ENCODE measurements around the gene NLGN1.
"Not testable (repeated sequence)": the region's sequence is repeated elsewhere in the genome, so short reads cannot be mapped to it uniquely, and the experiment has no call there.

The NLGN1 gene

DNA sequence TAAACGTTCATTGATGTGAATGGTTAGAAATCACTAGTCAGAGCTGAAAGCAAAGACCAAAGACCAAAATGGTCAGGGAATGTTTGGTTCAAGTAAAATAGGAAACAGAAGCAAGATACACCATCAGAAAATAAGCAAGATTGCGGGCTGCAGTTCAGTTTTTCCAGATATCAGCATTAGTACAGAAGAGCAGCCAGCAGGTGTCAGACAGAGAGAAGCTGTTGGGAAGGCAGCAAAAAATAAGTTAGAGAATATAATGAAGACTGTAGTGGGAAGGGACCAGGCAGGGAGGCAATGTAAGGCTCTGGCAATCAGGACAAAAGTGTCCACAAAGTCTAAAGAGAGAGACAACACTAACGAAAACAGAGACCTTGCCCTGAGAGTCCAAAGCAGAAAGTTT is 822.2 kb downstream of the NLGN1 start:
- DNase-seq (ENCODE audit: low read depth in 2 of 2) = no peak

DNA sequence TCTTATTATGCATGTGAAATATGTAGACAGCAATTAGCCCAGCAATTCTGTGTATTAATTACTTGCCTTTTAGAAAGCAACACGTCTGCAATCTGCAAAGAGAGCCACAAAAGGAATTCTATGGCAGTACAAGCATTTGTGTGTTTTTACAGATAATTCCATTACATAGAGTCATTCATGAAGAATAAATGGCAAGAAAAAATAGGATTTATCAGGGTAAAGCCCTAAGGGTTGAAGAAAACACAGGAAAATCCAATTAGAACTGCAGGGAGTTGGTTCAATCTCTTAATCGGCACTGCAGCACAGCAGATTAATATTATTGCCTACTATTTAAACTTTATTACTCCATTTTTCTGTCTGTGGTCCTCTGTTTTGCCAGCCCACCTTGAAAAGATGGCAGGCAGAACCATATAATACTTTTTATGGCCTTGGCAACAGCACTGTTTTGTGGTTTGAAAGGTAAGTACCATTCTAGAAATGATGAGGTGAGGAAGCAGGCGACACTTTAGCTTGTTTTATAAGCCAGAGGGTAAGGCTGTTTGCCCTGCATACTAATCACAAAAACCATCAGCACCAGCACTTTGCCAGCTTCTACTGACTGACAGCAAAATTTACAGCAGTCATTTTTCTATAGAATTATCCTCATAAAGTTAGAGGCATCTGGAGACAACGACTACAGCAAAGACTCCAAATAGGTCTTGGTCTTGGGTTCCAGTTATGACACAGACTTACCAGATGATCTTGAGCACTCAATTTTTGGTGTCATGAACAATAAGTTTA is 823.4 kb downstream of the NLGN1 start:
- no peak for DNase-seq (ENCODE audit: low read depth in 2 of 2)

DNA sequence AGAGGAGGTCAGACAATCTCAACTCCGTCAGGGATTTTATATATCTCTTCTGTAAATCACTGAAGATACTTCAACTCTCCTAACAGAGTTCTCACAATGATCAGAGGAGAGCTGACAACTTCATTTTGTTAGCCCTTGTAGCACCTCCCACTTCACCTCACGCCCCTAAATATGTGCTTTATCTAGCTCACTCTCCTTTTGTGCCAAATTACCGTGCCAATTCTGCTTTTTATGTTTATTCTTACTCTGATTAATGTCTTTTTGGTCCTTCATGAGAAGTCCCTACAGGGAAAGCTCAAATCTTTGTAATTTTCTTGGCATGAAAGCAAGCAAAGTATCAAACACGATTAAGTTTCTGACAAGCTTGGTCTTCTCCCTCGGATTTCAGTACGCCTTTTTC is 825.5 kb downstream of the NLGN1 start:
- no peak for DNase-seq (ENCODE audit: low read depth in 2 of 2)

DNA sequence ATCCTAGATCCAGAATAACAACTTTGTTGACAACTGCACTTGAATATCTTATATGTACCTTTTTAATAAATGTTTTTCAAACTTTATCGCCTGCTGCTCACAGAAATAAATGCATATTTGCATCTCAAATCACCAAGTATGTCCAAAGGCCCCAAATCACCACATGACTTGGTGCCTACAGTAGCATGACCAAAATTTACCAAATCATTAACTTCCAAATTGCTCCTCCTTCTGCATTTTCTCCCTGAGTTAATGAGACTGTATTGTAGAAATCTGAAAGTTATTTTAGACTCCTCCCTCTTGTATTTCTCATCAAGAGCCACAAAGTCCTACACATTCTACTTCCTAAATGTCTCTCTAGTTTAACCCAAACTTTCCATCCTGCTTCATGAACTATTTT is 826.1 kb downstream of the NLGN1 start:
- no peak for DNase-seq (ENCODE audit: low read depth in 2 of 2)

DNA sequence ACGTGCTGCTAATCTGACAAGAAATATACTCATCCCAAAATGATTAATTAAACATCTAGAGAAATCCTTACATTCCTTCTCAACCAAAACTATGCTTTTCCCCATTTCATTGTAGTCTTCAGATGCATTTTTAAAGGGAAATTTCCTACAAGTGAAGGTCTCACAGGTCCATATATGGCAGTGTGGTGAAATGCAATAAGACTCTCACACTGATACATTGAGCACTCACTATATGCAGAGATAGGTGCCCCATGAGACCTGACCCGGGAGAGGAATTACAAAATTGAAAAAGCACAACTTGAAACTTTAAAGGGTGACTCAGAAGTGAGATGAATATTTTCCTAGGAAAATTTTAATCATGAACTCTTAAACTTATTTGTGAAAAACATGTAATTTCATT is 832.4 kb downstream of the NLGN1 start:
- no peak for DNase-seq (ENCODE audit: low read depth in 2 of 2)

DNA sequence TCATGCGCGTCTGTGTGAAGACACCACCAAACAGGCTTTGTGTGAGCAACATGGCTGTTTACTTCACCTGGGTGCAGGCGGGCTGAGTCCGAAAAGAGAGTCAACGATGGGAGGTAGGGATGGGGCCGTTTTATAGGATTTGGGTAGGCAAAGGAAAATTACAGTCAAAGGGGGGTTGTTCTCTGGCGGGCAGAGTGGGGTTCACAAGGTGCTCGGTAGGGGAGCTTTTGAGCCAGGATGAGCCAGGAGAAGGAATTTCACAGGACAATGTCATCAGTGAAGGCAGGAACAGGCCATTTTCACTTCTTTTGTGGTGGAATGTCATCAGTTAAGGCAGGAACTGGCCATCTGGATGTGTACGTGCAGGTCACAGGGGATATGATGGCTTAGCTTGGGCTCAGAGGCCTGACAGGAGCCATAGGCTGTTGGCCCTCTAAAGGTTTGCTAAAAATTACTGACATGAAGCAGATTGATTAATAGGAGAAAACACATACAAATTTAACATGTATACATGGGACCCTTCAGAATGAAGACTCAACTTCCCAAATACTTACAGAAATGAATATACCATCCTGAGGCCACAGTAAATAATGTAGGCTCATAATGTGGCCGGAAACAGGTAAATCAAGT is 834.6 kb downstream of the NLGN1 start:
- not testable (repeated sequence) for DNase-seq (ENCODE audit: low read depth in 2 of 2)

DNA sequence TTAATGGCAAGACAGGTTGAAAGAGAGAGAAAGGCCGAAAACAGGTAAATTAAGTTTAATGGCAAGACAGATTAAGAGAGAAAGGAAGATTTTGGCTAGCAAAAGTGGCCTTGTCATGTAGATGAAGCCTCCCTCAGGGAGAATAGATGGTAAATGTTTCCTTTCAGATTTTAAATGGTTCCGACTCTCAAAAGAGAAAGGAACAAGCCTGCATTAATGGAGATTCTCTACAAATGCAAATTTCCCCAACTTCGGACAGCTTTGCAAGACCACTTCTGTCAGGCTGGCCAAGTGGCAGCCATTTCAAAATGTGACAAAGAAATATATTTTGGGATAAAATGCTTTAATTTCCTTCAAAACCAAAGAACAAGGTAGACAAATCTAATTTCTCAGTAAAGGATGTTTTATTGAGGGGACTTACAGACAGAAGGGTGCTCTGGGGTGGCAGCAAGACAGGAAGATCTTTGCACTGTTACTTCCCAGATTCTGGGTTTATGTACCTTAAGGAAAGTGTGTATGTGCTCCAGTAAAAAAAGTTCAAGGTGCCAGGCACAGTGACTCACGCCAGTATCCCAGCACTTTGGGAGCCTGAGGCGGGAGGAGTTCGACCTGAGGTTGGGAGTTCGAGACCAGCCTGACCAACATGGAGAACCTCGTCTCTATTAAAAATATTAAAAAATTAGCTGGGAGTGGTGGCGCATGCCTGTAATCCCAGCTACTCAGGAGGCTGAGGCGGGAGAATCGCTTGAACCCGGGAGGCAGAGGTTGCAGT is 835.3 kb downstream of the NLGN1 start:
- DNase-seq (ENCODE audit: low read depth in 2 of 2) = no peak

DNA sequence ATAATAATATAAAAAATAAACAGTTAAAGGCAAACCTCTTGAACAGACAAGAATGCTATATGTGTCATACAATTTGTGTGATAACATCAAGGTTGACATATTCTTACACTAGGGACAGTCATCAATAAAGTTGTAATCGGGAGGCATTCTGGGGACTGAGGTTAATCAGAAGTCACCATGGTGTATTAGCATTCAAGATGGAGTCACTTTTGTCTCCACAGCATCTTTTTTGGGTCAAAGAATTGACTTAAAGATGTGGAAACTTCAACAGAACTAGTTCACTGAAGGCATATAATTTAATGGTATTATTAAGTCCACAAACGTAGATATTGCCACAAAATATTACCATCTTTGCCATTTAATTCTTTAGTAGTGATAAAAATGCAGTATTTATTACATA is 836.0 kb downstream of the NLGN1 start:
- no peak for DNase-seq (ENCODE audit: low read depth in 2 of 2)

DNA sequence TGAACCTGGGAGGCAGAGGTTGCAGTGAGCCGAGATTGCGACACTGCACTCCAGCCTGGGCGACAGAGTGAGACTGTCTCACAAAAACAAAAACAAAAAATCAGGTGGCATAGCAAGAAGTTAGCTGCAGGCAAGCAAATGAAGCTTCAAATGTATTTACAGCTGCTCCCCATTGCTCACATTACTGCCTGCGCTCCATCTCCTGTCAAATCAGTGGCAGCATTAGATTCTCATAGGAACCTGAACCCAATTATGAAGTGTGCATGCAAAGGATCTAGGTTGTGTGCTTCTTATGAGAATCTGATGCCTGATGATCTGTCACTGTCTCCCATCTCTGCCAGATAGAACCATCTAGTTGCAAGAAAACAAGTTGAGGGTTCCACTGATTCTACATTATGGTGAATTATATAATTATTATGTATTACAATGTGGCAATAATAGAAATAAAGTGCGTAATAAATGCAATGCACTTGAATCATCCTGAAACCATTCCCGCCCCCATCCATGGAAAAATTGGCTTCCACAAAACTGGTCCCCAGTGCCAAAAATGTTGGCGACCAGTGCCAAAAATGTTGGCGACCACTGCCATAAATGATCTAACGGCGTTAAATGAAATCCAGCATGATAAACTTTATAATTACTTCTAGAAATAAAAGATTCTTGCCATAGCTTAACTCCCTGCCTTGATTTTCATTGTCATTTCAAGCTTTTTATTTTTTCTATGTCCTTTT is 844.9 kb downstream of the NLGN1 start:
- DNase-seq (ENCODE audit: low read depth in 2 of 2) = no peak

DNA sequence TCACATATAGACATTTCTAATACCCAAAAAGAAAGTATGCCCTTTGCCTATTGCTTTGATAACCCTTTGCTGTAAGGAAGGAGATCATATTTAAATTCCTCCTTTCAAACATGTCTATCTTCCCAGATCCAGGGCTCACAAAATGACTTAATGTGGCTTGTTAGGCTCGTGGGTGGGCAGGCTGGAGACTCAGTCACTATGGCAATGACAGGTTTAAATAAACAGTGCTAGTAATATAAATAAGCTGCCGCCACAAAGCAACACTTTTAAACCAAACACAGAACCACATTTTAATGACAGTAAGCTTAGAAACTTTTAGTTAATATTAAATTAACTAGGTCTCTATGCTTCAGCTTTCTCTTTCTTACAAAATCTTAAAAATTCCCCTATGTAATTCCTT is 845.6 kb downstream of the NLGN1 start:
- DNase-seq (ENCODE audit: low read depth in 2 of 2) = no peak

DNA sequence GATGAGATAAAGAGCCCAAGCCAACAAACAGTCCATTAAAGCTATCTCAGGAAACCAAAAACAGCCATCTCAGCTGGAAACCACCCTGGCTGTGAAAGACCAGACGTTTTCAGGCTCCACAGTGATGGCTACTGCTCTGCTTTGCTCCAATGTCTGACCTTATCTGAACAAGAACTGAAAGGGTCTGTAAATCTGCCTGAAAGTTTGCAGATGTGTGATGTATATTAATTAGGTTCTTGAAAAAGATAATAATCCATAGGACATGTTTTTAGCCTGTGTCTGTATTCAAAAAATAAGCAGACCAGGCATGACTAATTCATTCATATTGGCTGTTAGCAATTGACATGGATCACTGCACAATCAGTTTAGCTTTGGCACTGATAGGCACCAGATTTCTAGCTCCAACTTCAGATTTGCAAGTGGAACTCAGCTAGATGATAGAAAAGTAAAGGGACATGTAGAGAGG is 850.2 kb downstream of the NLGN1 start:
- no peak for DNase-seq (ENCODE audit: low read depth in 2 of 2)

DNA sequence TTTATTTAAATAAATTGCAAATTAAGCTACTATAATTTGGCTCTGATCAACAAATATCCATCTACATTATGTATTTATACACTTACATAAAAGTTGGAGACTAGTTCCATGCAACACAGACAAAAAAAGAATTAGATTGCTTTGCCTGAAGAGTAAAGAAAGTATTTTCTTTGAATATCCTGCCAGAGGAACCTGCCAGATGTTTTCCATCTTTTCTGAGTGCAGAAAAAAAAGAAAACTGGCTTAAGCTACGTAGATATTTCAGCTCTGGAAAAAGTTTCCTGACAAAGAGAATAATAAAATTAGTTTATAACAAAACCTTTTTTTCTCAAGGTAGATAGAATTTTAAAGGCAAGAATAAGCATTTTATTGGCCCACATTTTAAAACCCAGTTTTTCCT is 854.1 kb downstream of the NLGN1 start:
- no peak for DNase-seq (ENCODE audit: low read depth in 2 of 2)

DNA sequence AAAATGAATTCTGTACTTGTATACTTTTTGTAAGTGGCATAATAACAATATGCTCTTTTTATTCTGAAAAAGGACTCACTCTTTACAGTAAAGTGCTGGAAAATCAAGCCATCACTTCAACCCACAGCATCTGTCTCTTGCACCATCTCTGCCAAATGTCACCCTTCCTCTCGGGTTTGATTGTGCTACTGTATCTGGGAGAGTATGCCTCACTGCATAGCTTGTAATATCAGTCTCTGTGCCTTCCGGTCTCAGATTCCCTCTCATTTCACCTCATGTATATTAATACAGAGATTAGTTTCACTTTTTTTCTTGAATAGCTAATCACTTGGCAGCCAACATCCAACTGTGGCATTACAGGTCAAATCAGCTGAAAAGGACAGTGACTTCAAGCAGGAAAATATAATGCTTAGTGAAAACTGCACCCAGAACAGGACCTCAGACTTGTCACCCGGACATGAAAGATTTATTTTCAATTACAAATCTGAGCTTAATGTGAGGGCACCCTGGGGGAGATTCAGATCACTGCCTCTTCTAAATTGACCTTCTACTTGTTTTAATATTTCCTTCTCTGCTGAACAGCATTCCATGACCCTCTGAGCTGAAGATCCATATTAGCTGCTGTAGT is 855.8 kb downstream of the NLGN1 start:
- no peak for DNase-seq (ENCODE audit: low read depth in 2 of 2)

DNA sequence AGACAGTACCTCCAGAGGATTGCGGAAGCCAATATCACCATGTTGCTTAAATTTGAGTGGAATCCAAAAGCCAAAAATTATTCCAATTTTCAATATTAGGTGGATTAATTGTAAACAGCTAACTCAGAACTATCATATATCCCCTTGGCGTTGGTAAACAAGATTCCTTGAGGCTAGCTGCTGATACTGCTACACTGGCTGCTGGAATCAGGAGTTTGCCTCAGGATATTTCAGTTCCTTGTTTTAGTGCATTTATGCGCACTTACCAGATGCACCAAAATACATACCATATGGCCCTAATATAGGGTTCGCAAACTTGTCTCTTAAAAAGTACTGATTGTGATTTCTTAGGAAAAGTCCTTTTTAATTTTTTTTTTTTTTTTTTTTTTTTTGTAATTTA is 856.4 kb downstream of the NLGN1 start:
- no peak for DNase-seq (ENCODE audit: low read depth in 2 of 2)

DNA sequence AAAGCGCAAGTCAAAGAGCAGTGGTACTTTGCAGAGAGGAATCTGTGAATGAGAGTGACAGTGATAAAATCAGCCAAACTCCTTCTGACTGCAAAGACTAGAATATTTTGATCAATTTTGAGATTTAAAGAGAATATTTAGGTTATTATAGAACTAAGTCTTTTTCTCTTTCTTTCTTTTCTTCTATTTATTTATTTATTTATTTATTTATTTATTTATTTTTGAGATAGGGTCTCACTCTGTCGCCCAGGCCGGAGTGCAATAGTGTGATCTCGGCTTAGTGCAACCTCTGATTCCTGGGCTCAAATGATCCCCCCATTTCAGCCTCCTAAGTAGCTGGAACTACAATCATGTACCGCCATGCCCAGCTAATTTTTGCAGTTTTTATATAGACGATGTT is 857.9 kb downstream of the NLGN1 start:
- no peak for DNase-seq (ENCODE audit: low read depth in 2 of 2)

DNA sequence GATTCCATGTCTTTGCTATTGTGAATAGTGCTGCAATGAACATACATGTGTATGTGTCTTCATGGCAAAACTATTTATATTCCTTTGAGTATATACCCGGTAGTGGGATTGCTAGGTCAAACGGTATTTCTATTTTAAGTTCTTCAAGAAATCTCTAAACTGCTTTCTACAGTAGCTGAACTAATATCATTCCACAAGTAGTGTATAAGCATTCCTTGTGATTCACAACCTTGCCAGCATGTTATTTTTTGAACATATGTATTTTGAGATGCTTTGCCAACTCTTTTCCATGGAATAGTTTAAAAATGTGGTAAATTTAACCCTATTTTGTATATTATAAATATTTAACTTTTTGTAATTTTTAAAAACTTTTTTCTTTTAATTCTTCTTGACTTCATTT is 868.9 kb downstream of the NLGN1 start:
- DNase-seq (ENCODE audit: low read depth in 2 of 2) = no peak

DNA sequence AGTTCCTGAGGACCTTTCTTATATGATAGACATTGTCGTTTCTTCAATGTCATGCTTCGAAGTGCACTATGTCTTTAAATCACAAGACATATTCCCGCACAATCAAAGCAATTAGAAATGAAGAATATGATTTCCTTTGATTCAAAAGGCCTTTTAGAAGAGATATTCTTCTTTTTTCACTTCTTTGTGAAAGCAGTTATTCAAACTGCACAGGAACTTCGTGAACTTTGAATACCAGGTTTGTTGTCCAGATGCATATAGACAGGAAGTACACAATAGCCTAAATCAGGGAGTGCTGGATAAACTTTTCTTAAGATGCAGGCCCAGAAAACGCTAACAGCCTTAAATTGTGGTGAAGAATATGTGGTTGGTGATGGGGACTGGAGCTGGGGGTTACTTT is 870.5 kb downstream of the NLGN1 start:
- DNase-seq (ENCODE audit: low read depth in 2 of 2) = no peak

DNA sequence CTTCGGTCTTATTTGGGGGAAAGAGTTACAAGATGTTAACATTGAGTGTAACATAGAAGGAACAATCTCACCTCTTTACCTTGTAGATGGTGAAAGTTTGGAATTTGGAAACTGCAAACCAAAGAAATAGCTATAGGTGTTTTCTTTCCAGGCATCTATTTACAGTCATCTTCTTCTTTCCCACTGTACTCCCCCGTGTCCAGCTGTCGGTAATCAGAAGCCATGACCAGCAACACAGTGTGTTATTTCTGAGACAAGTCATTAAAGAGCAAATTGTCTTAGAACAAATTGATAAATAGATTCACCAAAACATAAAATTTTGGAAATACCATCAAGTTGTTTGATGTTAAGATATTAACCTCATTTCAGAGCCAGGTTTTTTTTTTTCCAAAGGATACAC is 871.0 kb downstream of the NLGN1 start:
- no peak for DNase-seq (ENCODE audit: low read depth in 2 of 2)

DNA sequence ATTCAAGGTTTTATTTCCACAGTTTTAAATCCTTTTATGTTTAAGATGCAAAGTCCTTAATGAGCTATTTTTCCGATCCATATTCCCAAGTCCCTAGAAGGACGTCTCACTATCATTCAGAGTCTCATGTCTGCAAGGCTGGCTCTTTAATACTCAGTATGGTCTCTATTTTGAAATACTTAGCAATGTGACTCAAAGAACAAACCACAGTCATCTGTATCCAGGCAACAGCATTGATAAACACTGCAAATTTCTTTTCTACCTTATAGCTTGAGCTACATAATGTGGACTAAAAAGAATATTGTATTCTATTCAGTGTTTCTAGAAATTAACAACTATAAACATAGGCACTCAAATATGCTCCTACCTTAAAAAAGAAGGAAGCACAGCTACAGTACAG is 873.3 kb downstream of the NLGN1 start:
- DNase-seq (ENCODE audit: low read depth in 2 of 2) = no peak

DNA sequence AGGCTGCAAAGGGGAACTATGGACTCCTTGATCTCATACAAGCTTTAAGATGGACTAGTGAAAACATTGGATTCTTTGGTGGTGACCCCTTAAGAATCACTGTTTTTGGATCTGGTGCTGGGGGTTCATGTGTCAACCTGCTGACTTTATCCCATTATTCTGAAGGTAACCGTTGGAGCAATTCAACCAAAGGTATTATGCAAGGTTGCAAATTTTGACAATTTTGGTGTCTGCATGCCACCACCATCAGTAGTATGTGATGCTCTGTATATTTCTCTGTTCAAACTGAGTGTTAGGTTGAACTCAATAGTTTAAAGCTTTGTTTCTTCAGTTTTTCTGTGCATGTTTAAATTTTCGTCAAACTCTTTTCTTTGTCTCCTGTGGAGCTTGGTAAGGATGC is 877.8 kb downstream of the NLGN1 start:
- DNase-seq (ENCODE audit: low read depth in 2 of 2) = no peak

DNA sequence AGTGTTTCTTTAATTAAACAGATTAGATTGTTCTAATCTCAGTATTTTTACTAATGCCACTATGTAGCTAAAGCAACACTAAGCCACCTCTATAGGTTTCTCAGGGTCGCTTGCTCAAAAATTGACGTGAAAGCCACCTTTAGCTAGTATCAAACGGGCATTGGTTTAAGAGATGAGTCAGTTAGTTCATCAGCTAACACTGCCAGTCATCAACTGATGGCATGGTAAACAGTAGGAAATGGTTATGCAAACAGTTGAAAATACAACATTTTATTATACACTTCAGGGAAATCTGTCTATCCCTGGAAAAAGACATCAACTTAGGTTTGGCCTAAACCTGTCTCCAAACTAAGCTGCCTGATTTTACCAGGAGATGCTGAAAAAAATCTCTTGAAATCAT is 879.3 kb downstream of the NLGN1 start:
- no peak for DNase-seq (ENCODE audit: low read depth in 2 of 2)

DNA sequence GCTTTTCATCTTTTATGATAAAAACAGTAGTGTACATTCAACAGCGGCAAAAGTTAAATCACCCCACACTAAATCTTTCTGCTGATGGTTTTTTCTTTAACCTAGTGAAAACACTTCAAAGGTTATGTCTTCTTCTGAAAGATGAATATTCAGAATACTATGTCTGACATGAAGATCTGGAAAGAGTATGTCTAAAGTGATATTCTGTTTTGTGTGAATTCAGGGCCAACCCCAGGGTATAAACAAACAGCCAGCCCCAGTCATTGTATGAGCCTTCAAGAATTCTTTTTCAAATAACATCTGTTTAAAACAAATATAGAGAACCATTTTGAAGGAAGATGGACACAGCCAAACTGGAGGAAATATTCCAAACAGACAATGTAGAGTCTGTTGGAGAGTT is 880.5 kb downstream of the NLGN1 start:
- DNase-seq (ENCODE audit: low read depth in 2 of 2) = no peak
